IMR-90 (cell line): ENCODE results near the gene SDC3. TPM values are rescaled to one million over a fixed set of nuclear protein-coding genes. Genes with fewer than 3 reads are reported as not detected.
A peak's percentile ranks its signal among the peaks of the same experiment; 100 is the strongest.

Experiments
- ATAC-seq: fragments of 200-7000 bp; cut with Tn5 transposase; 2 replicates; pipeline ENCODE4 v1.9.1; 2020; ENCODE audit warnings: low read depth, mild to moderate bottlenecking, moderate library complexity
- BruUV-seq: library from RNA; stranded (reverse); fragments of 400-500 nt; replicated peaks from 2 replicates; lab custom pipeline; 2021; lab: Mats Ljungman, UMichigan
- CTCF ChIA-PET: fragments of 300-600 bp; formaldehyde crosslinking; extraction: SDS; loops from one replicate; lab custom pipeline; 2021; ENCODE audit warnings: antibody characterized with exemption; lab: Yijun Ruan, JAX
- POLR2A ChIA-PET: fragments of 300-600 bp; sonication (Branson Sonifier 250); formaldehyde crosslinking; loops from one replicate; lab custom pipeline; 2022; ENCODE audit warnings: antibody characterized with exemption; ENCODE audit not compliant: unreplicated experiment; lab: Charles Lee
- DNase-seq: peaks from one replicate; pipeline ENCODE4 v3.0.0; 2013
- H2AFZ ChIP-seq: replicated peaks from 2 replicates; pipeline ENCODE3; 2013; ENCODE audit warnings: low read length, mild to moderate bottlenecking; ENCODE audit not compliant: poor library complexity
- H2AK5ac ChIP-seq: 2 replicates; pipeline ENCODE4 v1.6.1; 2013; ENCODE audit warnings: low read depth, low read length, inconsistent platforms
- H2AK9ac ChIP-seq: replicated peaks from 2 replicates; pipeline ENCODE3; 2013; ENCODE audit warnings: mild to moderate bottlenecking, low read depth, low read length, moderate library complexity; ENCODE audit not compliant: poor library complexity
- H2BK120ac ChIP-seq: 2 replicates; pipeline ENCODE4 v1.6.1; 2013; ENCODE audit warnings: low read depth, low read length, inconsistent platforms
- H2BK15ac ChIP-seq: 3 replicates; pipeline ENCODE4 v1.6.1; 2013; ENCODE audit warnings: low read depth, low read length, inconsistent platforms
- H2BK20ac ChIP-seq: 2 replicates; pipeline ENCODE4 v1.6.1; 2013; ENCODE audit warnings: low read depth, mild to moderate bottlenecking, inconsistent platforms, low read length, moderate library complexity
- H2BK5ac ChIP-seq: 2 replicates; pipeline ENCODE4 v1.6.1; 2013; ENCODE audit warnings: mild to moderate bottlenecking, low read depth, low read length, inconsistent platforms; ENCODE audit not compliant: poor library complexity, severe bottlenecking
- H3K14ac ChIP-seq: replicated peaks from 2 replicates; pipeline ENCODE4 v1.6.1; 2013; ENCODE audit warnings: low read depth, low read length, inconsistent platforms
- H3K18ac ChIP-seq: 2 replicates; pipeline ENCODE4 v1.6.1; 2013; ENCODE audit warnings: low read depth, low read length, control low read depth
- H3K23ac ChIP-seq: 2 replicates; pipeline ENCODE4 v1.6.1; 2013; ENCODE audit warnings: low read depth, low read length, inconsistent platforms
- H3K27ac ChIP-seq: 2 replicates; pipeline ENCODE4 v1.5.1; 2013; ENCODE audit warnings: mild to moderate bottlenecking, control low read depth, low read length; ENCODE audit not compliant: insufficient read depth
- H3K27me3 ChIP-seq: 2 replicates; pipeline ENCODE4 v1.6.1; 2013; ENCODE audit warnings: low read length; ENCODE audit not compliant: control insufficient read depth, insufficient read depth
- H3K36me3 ChIP-seq: 2 replicates; pipeline ENCODE4 v1.6.1; 2013; ENCODE audit warnings: low read length, mixed read lengths; ENCODE audit not compliant: control insufficient read depth, insufficient read depth
- H3K4ac ChIP-seq: 2 replicates; pipeline ENCODE4 v1.6.1; 2013; ENCODE audit warnings: low read depth, low read length, inconsistent platforms
- H3K4me1 ChIP-seq: 2 replicates; pipeline ENCODE4 v1.6.1; 2013; ENCODE audit warnings: low read length, mixed read lengths; ENCODE audit not compliant: control insufficient read depth, insufficient read depth
- H3K4me2 ChIP-seq: 2 replicates; pipeline ENCODE4 v1.6.1; 2013; ENCODE audit warnings: low read depth, mild to moderate bottlenecking, control low read depth, low read length, moderate library complexity
- H3K4me3 ChIP-seq: 2 replicates; pipeline ENCODE4 v1.5.1; 2013; ENCODE audit warnings: low read depth, mild to moderate bottlenecking, control low read depth, low read length, moderate library complexity; ENCODE audit not compliant: insufficient read depth
- H3K56ac ChIP-seq: 2 replicates; pipeline ENCODE4 v1.6.1; 2013; ENCODE audit warnings: low read length, inconsistent platforms; ENCODE audit not compliant: insufficient read depth; ENCODE audit errors: extremely low read depth
- H3K79me1 ChIP-seq, 2 experiments: 2 replicates each; pipeline ENCODE4 v1.6.1; 2013; ENCODE audit warnings: low read length in 2 of 2, inconsistent platforms in 1 of 2, low read depth in 1 of 2
- H3K9ac ChIP-seq: 2 replicates; pipeline ENCODE4 v1.6.1; 2013; ENCODE audit warnings: low read depth, low read length, control low read depth
- H3K9me1 ChIP-seq: 2 replicates; pipeline ENCODE4 v1.6.1; 2013; ENCODE audit warnings: low read length, inconsistent platforms; ENCODE audit not compliant: insufficient read depth
- H3K9me3 ChIP-seq: 2 replicates; pipeline ENCODE4 v1.6.1; 2013; ENCODE audit warnings: low read length; ENCODE audit not compliant: control insufficient read depth, insufficient read depth
- H4K20me1 ChIP-seq: 2 replicates; pipeline ENCODE4 v1.6.1; 2013; ENCODE audit warnings: low read length, inconsistent platforms; ENCODE audit not compliant: insufficient read depth
- H4K5ac ChIP-seq: 2 replicates; pipeline ENCODE4 v1.6.1; 2013; ENCODE audit warnings: mild to moderate bottlenecking, low read depth, low read length, control low read depth
- H4K8ac ChIP-seq, 2 experiments: 2 replicates each; pipeline ENCODE4 v1.6.1; 2013; ENCODE audit warnings: low read depth in 2 of 2, low read length in 2 of 2, control low read depth in 1 of 2, inconsistent platforms in 1 of 2
- H4K91ac ChIP-seq: 2 replicates; pipeline ENCODE4 v1.6.1; 2013; ENCODE audit warnings: low read depth, low read length, inconsistent platforms; ENCODE audit not compliant: insufficient read depth
- BHLHE40 ChIP-seq: fragments of 150-350 bp; IDR thresholded peaks from 2 replicates; pipeline ENCODE4 v1.6.1; 2016; ENCODE audit warnings: mild to moderate bottlenecking, low read depth, low read length
- CEBPB ChIP-seq: IDR thresholded peaks from 2 replicates; pipeline ENCODE4 v1.6.1; 2012; ENCODE audit warnings: low read depth, low read length, improper control_type of control experiment
- CHD1 ChIP-seq: IDR thresholded peaks from 2 replicates; pipeline ENCODE4 v1.6.1; 2012; ENCODE audit warnings: low read depth, low read length, improper control_type of control experiment
- ELK1 ChIP-seq: fragments of 150-350 bp; IDR thresholded peaks from 2 replicates; pipeline ENCODE4 v1.6.1; 2016; ENCODE audit warnings: low read depth, mild to moderate bottlenecking, low read length, moderate library complexity, borderline replicate concordance
- FOS ChIP-seq: fragments of 150-350 bp; IDR thresholded peaks from 2 replicates; pipeline ENCODE4 v1.6.1; 2016; ENCODE audit warnings: low read depth, low read length
- POLR2A ChIP-seq: IDR thresholded peaks from 2 replicates; pipeline ENCODE4 v1.6.1; 2012; ENCODE audit warnings: mild to moderate bottlenecking, low read depth, low read length
- RFX5 ChIP-seq: IDR thresholded peaks from 2 replicates; pipeline ENCODE4 v1.8.0; 2012; ENCODE audit warnings: low read depth, mild to moderate bottlenecking, low read length, moderate library complexity
- WGBS, 2 experiments: methylation state at CpG; one replicate each; pipeline versions ENCODE4 v1.1.5 to v1.1.7; 2013; ENCODE audit warnings: missing lambda C conversion rate in 2 of 2; ENCODE audit not compliant: insufficient read length in 1 of 2; ENCODE audit errors: extremely low coverage in 2 of 2; 5-methylcytosine and 5-hydroxymethylcytosine counted together
- dilution Hi-C: fragments of 300-500 bp; cut with HindIII; formaldehyde crosslinking; loops from one replicate; pipeline ENCODE4 v1.14.3; 2018; ENCODE audit warnings: low sequenced_read_pairs; ENCODE audit not compliant: unreplicated experiment
- in situ Hi-C: fragments of 300-500 bp; cut with MboI; formaldehyde crosslinking; loops from 3 replicates; pipeline ENCODE4 v1.14.3; 2019; ENCODE audit warnings: low sequenced_read_pairs, inconsistent platforms, mixed read lengths
- intact Hi-C: fragments of 100-400 bp; cut with micrococcal nuclease; formaldehyde crosslinking; loops from 2 replicates; pipeline ENCODE4 v1.10.0; 2022
- polyA plus RNA-seq, 3 experiments: library from polyadenylated mRNA; depleted of rRNA; stranded (reverse); fragments of >200 nt; gene quantifications; 2 replicates each; pipeline ENCODE4 v1.2.3, GENCODE V29; 2012; ENCODE audit warnings: low replicate concordance in 1 of 3
- total RNA-seq: library from RNA; depleted of rRNA; stranded (reverse); fragments of >200 nt; gene quantifications from 2 replicates; pipeline ENCODE4 v1.2.3, GENCODE V29; 2012

Gene SDC3
- total and polyA plus RNA-seq, 2 of the 4 experiments (the other 2 are of a cell fraction) = 13.1 to 71.5 TPM

- Histone ChIP-seq H2BK20ac (peak overlapping the region; percentile 33; the same call in 1 of the 2 replicates), H4K91ac (peak overlapping the region; percentile 30; the same call in 1 of the 2 replicates), H3K9me1 (peaks cover 41% of the 10 kb centered on the region), H2AK5ac (peak overlapping the region; percentile 36; the same call in 1 of the 2 replicates), H3K9ac (0 out of 2 replicates have a peak overlapping the region, but pooled peaks have one; percentile 16), H4K8ac (peak overlapping the region; percentile 33 to 56; a peak in 2 of 4 replicates), H3K27me3 (no peaks in the 10 kb centered on the region), H3K4me1 (peaks cover 34% of the 10 kb centered on the region), H3K18ac (peak overlapping the region; percentile 0; the same call in 1 of the 2 replicates), H2AFZ (peak overlapping the region; percentile 36), H4K20me1 (peaks cover 88% of the 10 kb centered on the region), H3K27ac (peak overlapping the region; percentile 50; the same call in 1 of the 2 replicates), H2BK5ac (no peak overlapping the region), H3K4me3 (no peak overlapping the region), H3K79me1 (peaks cover 50 to 92% of the 10 kb centered on the region in 2 experiments), H4K5ac (peak overlapping the region; percentile 26; the same call in 1 of the 2 replicates), H3K4ac (peak overlapping the region; percentile 78), H2BK15ac (peak overlapping the region; percentile 34; the same call in 2 of the 3 replicates), H3K36me3 (0 out of 2 replicates have a peak, but pooled peaks cover 2% of the 10 kb centered on the region), H3K56ac (no peak overlapping the region), H2AK9ac (peak overlapping the region; percentile 88), H3K9me3 (no peaks in the 10 kb centered on the region), H2BK120ac (peak overlapping the region; percentile 56; the same call in 1 of the 2 replicates), H3K14ac (peak overlapping the region; percentile 67), H3K4me2 (peak overlapping the region; percentile 17; the same call in 1 of the 2 replicates), H3K23ac (peak overlapping the region; percentile 17; the same call in 1 of the 2 replicates)
- peak; percentile 52; the same call in 1 of the 2 replicates for TF ChIP-seq CEBPB
- no peak for TF ChIP-seq FOS
- TF ChIP-seq POLR2A = no peak
- TF ChIP-seq CHD1 = no peak
- no peak for TF ChIP-seq RFX5
- TF ChIP-seq ELK1 = no peak
- no peak for TF ChIP-seq BHLHE40
- dilution Hi-C loops = no loop called here
- WGBS, 2 experiments = 72% methylated on average over 4 of the region's 6 CpGs; no CpG with 5 or more reads in 1 of the 2 experiments
- in situ Hi-C loops = no loop called here
- ChIA-PET CTCF (no interaction called here), POLR2A (interaction anchor here (0.5 kb wide), 1 partner anchor 12 kb away, joined by 3 read pairs; no protein-coding TSS in a partner anchor)
- no TSS peak for BruUV-seq
- intact Hi-C loops = no loop called here
- DNase-seq (peak; percentile 21), ATAC-seq (peak; percentile 21; the same call in 1 of the 2 replicates)
Observed at GRCh38 chr1:30895944-30896660, 12.5 kb downstream of the SDC3 start.
